HK-2 (cell line): ENCODE data around the gene HTATSF1.

Experiments
- DNase-seq: peaks from one replicate; pipeline ENCODE4 v3.0.0-alpha.2; 2018; ENCODE audit not compliant: unreplicated experiment

Gene HTATSF1, protein sequence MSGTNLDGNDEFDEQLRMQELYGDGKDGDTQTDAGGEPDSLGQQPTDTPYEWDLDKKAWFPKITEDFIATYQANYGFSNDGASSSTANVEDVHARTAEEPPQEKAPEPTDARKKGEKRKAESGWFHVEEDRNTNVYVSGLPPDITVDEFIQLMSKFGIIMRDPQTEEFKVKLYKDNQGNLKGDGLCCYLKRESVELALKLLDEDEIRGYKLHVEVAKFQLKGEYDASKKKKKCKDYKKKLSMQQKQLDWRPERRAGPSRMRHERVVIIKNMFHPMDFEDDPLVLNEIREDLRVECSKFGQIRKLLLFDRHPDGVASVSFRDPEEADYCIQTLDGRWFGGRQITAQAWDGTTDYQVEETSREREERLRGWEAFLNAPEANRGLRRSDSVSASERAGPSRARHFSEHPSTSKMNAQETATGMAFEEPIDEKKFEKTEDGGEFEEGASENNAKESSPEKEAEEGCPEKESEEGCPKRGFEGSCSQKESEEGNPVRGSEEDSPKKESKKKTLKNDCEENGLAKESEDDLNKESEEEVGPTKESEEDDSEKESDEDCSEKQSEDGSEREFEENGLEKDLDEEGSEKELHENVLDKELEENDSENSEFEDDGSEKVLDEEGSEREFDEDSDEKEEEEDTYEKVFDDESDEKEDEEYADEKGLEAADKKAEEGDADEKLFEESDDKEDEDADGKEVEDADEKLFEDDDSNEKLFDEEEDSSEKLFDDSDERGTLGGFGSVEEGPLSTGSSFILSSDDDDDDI

DNA sequence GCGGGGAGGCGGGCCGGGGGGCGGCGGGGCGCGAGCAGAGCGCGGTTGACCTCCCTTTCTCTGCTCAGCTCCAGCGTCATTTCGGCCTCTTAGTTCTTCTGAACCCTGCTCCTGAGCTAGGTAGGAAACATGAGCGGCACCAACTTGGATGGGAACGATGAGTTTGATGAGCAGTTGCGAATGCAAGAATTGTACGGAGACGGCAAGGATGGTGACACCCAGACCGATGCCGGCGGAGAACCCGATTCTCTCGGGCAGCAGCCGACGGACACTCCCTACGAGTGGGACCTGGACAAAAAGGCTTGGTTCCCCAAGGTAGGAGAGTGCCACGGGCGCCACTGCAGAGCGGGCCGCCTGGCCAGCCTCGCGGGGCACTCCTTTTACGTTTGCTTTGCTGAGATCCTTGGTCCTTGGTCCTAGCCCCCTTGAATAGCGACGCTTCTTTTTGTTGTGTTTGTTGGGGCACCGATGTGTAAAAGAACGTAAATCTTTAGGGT, at the start of gene HTATSF1:
Gene HTATSF1 (plus strand): TSS at position 37 of the 497 bp plus-strand sequence. CDS start 93 bp downstream, at position 130.
- DNase-seq = no peak

GRCh38 chrX:136447968-136448367, 49.4 kb upstream of the HTATSF1 start:
- DNase-seq = no peak

DNA sequence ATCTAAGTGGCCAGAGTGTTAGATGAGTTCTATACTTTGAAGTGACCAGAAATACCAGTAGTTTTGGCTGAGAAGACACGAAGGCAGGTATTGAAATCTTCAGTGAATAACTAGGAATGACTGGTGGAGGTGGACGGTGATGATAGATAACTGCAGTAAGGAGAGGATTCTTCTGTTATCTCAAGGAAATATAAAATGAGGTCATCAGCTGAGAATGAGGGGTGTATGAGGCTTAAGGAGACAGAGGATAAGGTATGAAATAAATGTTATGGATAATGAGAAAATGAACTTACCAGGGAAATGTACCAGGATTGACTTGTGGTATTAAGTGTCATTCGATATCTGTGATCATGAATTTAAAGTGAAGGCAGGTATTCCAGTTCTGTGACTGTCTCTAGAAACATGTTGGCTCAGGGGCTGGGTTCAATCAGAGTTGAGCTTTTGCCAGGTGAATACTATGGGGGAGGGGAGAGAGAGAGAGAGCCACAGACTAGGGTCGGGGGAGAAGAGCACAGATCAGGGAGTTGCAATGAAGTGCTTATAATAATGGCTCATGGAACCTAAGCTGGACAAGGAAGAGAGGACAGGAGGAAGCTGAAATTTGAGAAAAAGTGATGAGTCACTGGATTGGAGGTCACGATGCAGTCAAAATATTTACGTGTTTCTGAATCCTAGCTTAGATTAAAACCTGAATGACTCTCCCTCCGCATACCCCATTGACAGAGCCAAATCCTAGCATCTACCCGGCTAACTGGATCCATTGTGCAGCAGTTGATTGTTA, 47.2 kb upstream of the HTATSF1 start:
- no peak for DNase-seq

DNA sequence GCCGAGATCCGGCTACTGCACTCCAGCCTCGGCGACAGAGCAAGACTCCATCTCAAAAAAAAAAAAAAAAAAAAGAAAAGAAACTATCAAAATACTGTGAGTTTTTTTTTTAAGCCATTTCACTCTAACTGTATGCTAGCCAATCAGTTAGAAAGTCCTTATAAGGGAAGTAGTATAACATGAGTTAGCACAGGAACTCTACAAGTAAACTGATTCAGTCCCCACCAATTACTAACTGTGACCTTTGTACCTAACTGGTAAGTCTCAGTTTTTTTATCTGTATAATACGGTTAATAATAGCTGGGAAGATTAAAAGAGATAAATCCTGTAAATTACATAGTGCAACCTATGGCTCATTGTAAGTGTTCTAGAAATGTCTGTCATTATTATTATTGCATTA, 44.8 kb upstream of the HTATSF1 start:
- no peak for DNase-seq

DNA sequence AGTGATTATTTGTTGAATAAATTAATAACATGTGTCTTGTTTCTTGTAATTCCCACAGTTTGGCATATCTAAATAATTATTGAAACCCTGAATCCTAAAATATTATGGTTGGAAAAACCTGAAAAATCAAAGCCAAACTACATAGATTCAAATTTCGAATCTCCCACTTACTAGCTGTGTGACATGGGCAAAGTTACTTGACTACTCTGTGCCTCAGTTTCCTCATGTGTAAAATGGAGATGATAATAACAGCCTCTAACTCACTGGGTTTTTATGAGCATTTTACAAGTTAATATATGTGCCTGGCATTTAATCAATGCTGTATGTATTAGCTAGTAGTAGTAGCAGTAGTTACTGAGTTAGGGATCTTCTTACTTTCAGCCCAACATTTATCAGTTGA, 44.3 kb upstream of the HTATSF1 start:
- DNase-seq = no peak

GRCh38 chrX:136453771-136454170, 43.6 kb upstream of the HTATSF1 start:
- DNase-seq = no peak

DNA sequence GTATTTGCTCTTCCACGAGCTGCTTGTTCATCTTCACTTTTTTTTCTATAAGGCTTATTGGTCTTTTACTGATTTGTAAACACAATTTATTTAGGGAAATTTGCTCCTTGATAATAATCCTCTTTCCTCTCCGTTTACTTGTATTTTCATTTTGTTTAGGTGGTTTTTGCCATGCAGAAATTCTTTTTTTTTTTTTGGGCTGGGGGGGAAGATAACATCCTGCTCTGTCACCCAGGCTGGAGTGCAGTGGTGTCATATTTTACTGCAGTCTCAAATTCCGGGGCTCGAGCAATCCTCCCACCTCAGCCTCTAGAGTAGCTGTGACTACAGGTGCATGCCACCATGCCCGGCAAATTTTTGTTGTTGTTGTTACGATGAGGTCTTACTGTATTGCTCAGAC, 41.3 kb upstream of the HTATSF1 start:
- DNase-seq = no peak

- no peak for DNase-seq
These were observed 40.0 kb upstream of the HTATSF1 start for GRCh38 chrX:136457303-136457917.

- no peak for DNase-seq
These were observed 32.8 kb upstream of the HTATSF1 start for GRCh38 chrX:136464589-136464988.

DNA sequence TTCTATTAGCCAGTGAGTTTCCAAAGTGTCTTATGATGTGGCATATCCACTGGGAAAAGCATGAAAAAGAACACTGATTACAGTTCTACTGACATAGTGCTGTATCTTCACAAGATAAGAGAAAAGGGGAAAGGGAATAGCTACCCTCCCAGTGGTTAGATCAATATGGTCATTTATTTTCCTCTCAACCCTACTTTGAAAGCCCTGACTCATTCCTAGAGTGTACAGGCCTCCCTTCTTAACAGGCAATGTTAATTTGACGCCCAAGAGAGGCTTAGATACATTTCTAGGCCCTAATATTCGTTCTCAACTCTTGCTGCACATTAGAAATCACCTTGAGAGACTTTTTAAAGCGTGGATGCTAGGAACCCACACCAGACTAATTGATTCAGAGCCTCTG, 30.1 kb upstream of the HTATSF1 start:
- no peak for DNase-seq

GRCh38 chrX:136468391-136469103, 28.8 kb upstream of the HTATSF1 start:
- DNase-seq = no peak

GRCh38 chrX:136473663-136474062, 23.7 kb upstream of the HTATSF1 start:
- DNase-seq = no peak

- no peak for DNase-seq
These were observed 22.2 kb upstream of the HTATSF1 start for GRCh38 chrX:136475236-136475635.

GRCh38 chrX:136476501-136476900, 20.9 kb upstream of the HTATSF1 start:
- no peak for DNase-seq

GRCh38 chrX:136477026-136477425, 20.4 kb upstream of the HTATSF1 start:
- no peak for DNase-seq

DNA sequence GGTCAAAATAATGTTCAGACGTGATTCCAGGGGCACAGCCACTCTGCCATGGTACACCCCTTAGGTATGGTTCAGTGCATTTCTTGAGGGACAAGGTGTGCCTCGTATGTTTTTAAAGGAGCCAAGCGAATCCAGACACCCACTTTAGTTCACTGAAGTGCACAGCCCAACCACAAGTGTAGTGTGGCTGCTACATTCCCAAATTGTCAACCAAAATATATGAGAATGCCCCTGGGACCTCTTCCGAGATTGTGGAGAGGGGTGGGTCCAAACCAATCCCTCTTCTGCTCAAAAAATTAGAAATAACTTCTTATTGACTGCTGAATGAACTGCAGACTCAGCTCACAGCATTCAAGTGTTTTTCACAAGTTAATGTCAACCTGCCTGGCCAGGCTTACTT, 17.0 kb upstream of the HTATSF1 start:
- DNase-seq = no peak

- no peak for DNase-seq
These were observed 9.7 kb upstream of the HTATSF1 start, which contains the start of gene BRS3 for GRCh38 chrX:136487647-136488046. TSS of gene BRS3 (plus strand) at chrX:136487947. CDS start at chrX:136488115, 168 bp downstream.

GRCh38 chrX:136488706-136489105, 8.7 kb upstream of the HTATSF1 start:
- no peak for DNase-seq

GRCh38 chrX:136491832-136492231, 5.6 kb upstream of the HTATSF1 start:
- no peak for DNase-seq

GRCh38 chrX:136493011-136493410, 4.4 kb upstream of the HTATSF1 start:
- DNase-seq = no peak

DNA sequence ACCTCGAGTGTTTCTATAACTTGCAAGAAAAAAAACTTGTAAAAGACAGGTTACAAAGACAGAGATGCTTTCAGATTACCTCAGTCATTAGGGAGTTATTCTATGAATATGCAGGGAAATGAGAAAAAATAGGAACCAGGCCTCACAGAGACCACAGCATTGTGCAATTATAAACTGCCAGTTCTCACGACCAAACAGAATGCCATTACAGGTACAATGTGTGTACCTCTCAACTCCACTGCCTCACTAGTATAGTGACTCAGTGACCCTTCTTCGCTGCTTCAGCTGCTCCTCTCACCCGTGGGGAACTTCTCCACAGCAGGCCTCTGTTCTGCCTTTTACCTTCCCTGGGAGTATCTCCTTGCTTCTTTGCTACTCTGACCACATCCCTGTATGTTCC, 2.3 kb upstream of the HTATSF1 start:
- DNase-seq = no peak
